GOT3 (cell line): Measurements from ENCODE around the gene TRIM50.
"Not testable (repeated sequence)": the region's sequence is repeated elsewhere in the genome, so short reads cannot be mapped to it uniquely, and the experiment has no call there.

Experiments
- DNase-seq: peaks from one replicate; lab custom pipeline; 2025; ENCODE audit warnings: mixed read lengths; lab: John Stamatoyannopoulos, UW

TRIM50 gene

DNA sequence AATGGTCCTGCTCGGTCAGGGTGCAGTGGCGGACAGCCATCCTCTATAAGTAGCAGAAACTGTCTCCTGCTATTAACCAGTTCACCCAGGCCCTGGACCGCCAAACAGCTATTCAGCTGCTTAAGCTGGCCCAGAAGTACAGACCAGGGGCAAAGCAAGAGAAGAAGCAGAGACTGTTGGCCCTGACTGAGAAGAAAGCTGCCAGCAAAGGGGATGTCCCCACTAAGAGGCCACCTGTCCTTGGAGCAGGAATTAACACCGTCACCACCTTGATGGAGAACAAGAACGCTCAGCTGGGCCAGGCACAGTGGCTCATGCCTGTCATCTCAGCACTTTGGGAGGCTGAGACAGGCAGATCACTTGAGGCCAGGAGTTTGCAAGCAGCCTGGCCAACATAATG, 13.6 kb downstream of the TRIM50 start:
- no peak for DNase-seq

DNA sequence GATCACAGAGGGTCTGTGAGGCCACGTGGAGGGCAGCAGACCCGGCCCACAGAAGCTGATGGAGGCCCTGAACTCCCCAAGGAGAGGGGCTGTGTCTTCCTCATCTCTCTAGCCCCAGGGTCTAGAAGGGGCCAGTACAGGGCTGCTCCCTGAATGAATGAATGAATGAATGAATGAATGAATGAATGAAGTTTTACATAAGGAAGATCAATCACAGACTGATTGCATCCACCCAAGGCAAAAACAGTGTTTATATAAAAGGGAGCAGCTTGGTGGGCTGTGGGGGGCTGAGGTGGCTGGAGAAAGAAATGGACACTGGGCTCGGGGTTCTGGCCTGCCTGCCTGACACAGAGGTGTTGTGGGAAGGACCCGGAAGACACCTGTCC, 14.4 kb downstream of the TRIM50 start:
- no peak for DNase-seq

DNA sequence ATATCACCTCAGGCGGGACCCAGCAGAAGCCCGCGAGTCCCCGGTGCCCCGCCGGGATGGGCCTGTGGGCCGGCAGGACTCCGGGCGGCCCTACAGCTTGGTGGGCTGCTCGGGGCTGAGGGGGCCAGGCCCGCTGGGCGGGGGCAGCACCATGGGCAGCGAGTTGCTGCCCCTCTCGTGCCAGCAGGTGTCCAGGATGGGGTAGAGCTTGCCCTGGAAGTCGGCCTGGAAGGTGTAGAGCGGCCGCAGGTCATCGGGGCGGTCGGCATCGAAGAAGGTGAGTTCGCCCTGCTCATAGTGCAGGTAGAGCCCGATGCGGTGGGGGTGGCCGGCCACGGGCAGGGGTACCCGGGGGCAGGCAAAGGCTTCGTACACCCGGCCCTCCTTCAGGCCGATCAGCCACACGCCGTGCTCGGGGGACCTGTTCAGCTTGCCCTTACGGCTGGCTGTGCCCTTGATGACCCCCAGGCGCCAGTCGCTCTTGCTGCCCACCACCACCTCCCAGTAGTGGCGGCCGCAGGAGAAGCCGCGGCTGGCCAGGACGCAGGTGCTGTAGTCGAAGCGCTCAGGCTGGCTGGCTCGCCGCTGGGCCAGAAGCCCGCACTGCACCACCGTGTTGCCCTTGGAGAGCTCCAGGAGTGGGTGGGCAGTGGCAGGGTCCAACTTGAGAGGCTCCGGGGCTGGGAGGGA, 14.9 kb downstream of the TRIM50 start:
- DNase-seq, result no peak

DNA sequence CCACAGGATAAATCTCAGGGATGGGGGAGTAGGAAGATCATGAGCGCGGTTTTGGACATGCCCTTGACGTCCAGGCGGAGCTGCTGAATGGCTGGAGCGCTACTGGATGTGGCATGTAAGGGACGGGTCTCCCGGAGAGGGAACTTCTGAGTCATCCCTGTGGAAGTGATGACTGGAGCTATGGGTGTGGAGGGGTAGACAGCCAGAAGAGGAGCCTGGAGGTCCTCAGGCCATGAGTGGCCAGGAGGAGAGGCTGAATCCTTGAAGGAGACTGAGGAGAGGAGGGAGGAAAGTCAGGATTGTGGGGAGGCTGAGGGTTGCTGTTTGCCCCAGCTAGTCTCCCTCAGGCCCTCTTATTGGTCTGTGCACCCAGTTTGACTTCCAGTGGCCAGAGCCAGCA, 16.5 kb downstream of the TRIM50 start:
- DNase-seq, result not testable (repeated sequence)

DNA sequence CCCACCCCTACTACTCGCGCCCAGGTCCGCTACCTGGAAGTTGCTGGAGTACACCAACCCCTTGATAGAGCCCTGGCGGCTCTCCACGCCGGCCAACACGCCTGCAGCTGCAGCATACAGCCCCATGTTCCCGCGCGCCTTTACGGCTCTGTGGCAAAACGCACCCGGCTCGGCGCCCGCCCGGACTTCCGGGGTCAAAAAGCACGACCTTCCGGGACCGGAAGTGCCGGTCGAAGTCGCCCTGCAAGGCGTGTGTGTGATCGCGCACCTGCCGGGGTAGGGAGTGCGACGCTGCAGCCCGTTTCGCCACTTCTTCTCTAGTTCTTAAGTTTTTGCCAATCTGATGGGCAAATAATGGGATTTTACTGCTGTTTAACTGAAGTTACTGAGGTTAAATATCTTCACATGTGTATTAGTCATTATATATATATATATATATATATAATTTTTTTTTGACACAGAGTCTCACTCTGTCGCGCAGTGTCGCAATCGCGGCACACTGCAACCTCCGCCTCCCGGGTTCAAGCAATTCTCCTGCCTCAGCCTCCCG, 19.1 kb downstream of the TRIM50 start, which contains the start of gene NSUN5:
TSS of gene NSUN5 (minus strand) at position 162 of the 550 bp plus-strand sequence. CDS start at position 126, 36 bp downstream.
- peak; percentile 49 for DNase-seq

DNA sequence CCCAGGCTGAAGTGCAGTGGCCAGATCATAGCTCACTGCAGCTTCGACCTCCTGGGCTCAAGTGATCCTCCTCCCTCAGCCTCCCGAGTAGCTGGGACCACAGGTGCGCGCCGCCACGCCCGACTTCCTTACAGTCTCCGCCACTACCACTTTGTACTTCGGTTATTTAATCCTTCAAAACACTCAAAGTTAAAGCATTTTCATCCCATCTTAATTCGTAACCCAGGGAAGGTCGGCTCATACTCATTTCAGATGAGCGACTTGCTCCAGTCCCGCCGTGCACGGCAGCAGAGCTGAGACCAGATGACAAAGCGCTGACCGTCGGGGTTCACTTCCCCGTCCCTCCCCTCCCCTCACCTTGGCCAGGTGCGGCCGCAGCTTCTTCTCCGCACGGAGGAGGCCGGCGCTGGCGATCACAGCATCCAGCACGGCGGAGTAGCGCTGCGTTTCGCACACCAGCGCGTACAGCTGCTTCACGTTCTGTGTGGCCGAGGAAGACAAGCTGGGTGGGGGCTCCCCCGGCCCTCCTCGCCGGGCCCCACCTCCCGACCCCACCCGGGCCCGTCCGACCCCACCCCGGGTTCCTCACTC, 19.7 kb downstream of the TRIM50 start:
- no peak for DNase-seq

DNA sequence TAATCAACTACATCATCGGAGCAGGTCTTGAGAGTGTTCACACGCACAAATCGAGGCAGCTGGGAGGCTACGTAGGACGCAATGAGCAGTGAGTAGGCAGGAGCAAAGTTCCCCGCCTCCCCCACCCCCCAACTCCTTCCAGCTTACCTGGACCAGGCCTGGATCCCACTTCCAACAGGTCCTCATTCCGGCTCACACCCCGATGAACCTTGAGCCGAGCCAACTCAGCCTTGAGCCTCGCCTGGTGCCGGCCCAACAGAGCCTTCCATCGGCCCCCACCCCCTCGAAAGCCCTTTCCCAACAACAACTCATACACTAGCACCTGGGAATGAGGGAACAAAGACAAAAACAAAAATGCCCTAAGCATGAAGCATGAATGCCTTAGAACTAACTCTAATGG, 20.4 kb downstream of the TRIM50 start:
- DNase-seq, result no peak

DNA sequence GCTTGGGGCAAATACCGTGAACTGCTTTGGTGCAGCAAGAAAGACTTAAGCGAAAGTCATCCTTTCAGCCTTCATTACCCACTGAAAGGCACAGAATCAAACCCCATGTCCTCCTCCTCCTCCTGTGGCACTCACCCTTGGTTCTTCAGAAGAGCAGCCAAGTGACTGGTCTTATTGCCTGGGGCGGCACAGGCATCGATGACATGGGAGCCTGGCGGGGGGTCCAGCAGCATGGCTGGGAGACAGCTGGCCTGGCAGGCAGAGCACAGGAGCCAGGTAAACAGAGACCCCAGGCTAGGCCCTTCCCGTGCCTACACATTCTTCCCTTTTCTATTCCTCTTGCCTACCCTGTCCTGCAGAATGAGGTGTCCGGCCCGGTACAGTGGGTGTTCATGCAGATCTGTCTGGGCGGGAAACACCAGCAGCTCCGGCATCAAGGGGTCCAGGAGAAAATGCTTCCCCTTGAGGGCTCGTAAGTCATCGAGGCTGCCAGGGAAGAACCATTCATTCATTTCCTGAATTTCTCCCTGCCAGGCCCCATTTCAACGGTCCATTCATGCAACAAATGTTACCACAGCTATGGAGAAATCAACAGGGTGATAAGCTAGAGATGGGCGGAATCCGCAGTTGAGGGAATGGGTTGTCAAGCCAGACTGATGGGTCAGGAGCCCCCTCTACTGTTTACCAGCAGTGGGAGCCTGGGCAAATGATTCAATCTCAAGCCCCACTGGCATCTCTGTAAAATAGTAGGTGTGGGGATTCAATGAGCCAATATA, 23.1 kb downstream of the TRIM50 start:
- DNase-seq, result not testable (repeated sequence)

DNA sequence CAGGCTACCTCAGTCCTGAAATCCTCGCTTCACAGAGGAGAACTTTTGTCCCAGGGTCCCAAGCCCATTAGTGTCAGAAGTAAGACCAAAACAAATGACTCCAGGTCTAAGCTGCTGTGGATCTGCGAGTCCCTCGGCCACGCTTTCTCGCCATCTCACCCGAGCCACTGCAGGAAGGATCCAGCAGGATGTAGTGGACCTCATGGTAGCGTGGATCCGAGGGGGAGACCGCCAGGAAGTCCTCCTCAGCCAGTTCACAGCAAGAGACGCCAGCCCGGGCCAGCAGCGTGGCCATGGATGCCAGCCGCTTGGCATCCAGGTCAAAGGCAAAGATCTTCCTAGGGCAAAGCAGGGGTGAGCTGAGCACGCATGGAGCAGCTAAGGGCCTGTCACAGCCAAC, 23.8 kb downstream of the TRIM50 start:
- DNase-seq, result no peak

DNA sequence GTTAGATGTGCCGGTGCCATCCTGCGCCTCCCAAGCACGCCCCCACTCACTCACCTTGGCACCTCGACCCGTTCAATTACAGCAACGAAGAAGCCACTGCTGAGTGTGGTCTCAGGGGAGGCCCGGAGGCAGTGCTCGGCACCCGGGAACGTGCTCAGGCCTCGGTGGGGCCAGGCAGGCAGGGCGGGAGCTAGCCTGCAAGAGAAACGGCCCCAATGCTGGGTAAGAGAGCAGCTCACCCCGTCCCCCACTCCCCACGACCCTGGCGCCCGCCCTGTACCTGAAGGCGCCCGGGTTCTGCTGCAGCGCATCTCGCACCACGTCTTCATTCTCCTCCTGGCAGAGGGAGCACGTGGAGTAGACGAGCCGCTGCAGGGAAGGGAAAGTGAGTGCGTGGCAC, 24.3 kb downstream of the TRIM50 start:
- no peak for DNase-seq

DNA sequence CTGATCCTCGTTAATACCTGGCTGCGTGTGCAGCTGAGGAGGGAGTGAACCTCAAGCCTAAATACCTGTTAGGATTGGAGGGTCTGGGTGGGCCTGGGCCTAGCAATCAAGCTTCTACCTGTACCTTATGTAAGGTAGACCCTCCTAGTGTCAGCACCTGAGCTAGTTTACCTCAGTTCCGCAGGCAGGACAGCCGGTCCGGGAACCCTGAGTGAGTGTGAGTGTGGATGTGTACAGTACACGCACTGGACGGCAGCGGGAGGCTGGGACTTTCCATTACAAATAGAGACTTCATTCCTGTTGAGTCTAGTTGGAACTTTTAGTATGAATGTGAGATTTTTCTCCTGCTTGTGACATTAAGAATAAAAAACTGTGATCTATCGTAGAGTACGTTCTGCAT, 25.0 kb downstream of the TRIM50 start:
- not testable (repeated sequence) for DNase-seq

DNA sequence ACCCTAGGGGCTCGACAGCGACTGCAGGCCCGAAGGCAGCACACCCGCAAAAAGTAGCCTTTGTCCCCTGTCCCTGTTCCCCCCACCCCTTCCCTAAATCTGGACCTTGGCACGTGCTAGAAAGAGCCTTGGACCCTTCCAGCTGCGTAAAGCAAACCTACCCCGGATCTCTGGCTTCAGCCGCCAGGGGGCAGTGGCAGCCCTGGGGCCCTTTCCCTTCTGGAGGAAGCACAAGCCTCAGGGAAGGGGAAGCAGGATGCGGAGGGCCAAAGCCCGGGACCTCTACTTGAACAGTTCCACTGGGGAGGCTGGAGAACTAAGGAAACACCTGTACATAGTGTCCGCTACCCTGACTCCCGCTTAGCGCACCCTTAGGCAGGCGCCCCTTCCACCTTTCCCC, 26.8 kb downstream of the TRIM50 start:
- not testable (repeated sequence) for DNase-seq

DNA sequence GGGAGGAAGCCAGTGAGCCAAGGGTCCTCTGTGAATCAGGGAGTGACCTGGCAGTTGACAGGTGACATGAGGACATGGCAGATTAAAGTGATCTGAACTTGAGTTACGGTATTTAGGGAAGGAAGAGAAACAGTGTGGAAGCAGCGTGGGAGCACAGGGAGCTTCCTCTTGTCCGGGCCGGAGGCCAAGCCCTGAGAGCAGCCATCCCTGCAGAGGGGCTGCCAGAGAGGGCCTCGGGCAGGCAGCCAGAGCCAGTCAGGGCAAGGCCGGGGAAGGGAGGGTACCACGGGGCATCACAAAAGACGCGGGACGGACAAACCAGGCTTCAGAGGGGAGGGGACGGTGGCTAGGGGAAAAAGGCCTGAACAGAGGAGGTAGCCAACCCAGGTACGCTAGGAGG, 28.1 kb downstream of the TRIM50 start:
- DNase-seq, result not testable (repeated sequence)

DNA sequence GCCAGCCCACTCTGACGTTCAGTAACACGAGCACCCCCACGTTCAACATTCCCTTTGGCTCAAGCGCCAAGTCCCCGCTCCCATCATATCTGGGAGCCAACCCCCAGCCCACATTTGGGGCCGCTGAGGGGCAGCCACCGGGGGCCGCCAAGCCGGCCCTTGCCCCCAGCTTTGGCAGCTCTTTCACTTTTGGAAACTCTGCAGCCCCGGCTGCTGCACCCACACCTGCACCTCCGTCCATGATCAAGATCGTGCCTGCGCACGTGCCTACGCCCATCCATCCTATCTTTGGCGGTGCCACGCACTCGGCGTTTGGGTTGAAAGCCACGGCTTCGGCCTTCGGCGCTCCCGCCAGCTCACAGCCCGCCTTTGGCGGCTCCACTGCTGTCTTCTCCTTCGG, 30.2 kb downstream of the TRIM50 start:
- DNase-seq, result not testable (repeated sequence)

DNA sequence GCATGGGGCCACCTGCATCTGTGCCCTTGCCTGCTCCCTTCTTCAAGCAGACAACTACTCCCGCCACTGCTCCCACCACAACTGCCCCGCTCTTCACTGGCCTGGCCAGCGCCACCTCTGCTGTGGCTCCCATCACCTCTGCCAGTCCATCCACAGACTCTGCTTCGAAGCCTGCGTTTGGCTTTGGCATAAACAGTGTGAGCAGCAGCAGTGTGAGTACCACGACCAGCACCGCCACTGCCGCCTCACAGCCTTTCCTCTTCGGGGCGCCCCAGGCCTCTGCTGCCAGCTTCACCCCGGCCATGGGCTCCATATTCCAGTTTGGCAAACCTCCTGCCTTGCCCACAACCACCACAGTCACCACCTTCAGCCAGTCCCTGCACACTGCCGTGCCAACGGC, 30.6 kb downstream of the TRIM50 start:
- not testable (repeated sequence) for DNase-seq

DNA sequence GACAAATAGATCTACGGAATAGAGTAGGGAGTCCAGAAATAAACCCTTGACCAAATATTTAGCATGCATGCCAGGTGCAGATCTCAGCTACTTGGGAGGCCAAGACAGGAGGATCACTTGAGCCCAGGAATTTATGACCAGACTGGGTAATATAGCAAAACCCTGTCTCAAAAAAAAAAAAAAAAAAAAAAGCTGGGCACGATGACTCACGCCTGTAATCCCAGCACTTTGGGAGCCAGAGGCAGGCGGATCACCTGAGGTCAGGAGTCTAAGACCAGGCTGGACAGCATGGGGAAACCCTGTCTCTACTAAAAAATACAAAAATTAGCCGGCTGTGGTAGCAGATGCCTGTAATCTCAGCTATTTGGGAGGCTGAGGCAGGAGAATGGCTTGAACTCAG, 50.7 kb downstream of the TRIM50 start:
- DNase-seq, result not testable (repeated sequence)

DNA sequence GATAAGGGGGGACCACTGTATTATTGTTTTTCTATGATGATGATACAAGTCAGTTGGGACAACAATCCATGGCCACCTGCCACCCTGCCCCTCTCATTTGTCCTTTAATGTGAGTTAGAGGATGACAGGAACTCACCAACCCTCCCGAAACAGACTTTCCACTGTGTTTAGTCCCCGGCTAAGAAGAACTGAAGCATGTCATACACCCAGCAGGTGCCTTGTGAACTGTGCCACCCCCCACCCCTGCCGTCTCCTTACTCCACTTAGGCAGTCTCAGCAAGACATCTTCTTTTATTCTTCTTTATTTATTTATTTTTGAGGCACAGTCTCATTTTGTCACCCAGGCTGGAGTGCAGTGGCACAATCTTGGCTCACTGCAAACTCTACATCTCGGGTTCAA, 60.1 kb downstream of the TRIM50 start:
- DNase-seq, result not testable (repeated sequence)

DNA sequence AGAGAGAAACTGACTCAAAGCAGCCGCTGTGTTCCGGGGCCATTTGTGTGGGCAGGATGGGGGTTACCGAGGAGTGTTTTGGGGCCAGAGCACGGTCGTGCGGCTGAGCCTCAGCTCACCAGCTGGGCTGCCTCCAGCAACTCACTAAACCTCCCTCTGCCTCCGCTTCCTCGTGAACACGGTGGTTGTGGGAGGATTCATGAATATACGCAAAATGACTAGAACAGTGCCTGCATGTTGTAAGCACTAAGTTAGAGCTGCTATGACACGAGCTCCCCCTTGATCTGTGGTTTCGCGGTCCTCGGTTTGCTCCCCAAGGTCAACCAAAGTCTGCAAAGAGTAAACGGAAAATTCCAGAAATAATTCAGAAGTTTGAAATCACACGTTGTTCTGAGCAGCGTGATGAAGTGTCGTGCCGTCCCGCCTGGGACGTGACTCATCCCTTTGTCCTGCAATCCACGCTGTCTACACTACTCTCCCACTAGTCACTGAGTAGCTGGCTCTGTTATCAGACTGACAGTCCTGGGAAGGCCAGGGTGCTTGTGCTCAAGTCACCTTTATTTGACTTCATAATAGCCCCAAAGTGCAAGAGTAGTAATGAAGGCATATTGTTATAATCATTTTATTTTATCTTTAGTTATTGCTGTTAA, 61.0 kb downstream of the TRIM50 start:
- not testable (repeated sequence) for DNase-seq
